Common myeloid progenitor, CD34-positive (primary cell): ENCODE measurements around the gene FAM13C.

Source experiments
- CTCF ChIA-PET: fragments of 350-600 bp; sonication (Branson Sonifier 250); formaldehyde crosslinking; loops from one replicate; lab custom pipeline; 2021; ENCODE audit warnings: antibody characterized with exemption; lab: Charles Lee
- POLR2A ChIA-PET: fragments of 350-600 bp; sonication (Branson Sonifier 250); formaldehyde crosslinking; loops from one replicate; lab custom pipeline; 2021; ENCODE audit warnings: antibody characterized with exemption; lab: Charles Lee
- DNase-seq, 3 donors: peaks; one replicate each; pipeline versions ENCODE4 v3.0.0 to v3.0.0-alpha.2; 2013
- H3K27ac ChIP-seq, 2 experiments: 1 replicate in 1 of 2; 2 replicates in 1 of 2; pipeline ENCODE4 v1.7.0; 2013; ENCODE audit warnings: inconsistent platforms in 2 of 2, low read length in 2 of 2, mild to moderate bottlenecking in 2 of 2, low read depth in 1 of 2, moderate library complexity in 1 of 2; ENCODE audit not compliant: severe bottlenecking in 2 of 2, insufficient read depth in 1 of 2, poor library complexity in 1 of 2
- H3K27me3 ChIP-seq, 5 experiments: replicated peaks in 2 of 5; 1 replicate in 3 of 5; 2 replicates in 2 of 5; pipeline versions ENCODE4 v1.6.1 to v1.7.0; 2013; ENCODE audit warnings: low read length in 4 of 5, mild to moderate bottlenecking in 2 of 5, moderate library complexity in 2 of 5, inconsistent platforms in 1 of 5; ENCODE audit not compliant: insufficient read depth in 5 of 5, control insufficient read depth in 4 of 5
- H3K36me3 ChIP-seq, 4 experiments: 1 replicate in 2 of 4; 2 replicates in 2 of 4; pipeline versions ENCODE4 v1.6.1 to v1.7.0; 2013; ENCODE audit warnings: low read length in 3 of 4, control low read depth in 1 of 4, mild to moderate bottlenecking in 1 of 4; ENCODE audit not compliant: control insufficient read depth in 4 of 4, insufficient read depth in 4 of 4
- H3K4me1 ChIP-seq, 4 experiments: 1 replicate in 3 of 4; 2 replicates in 1 of 4; pipeline versions ENCODE4 v1.6.1 to v1.7.1; 2013; ENCODE audit warnings: low read length in 3 of 4, mild to moderate bottlenecking in 3 of 4, control low read depth in 1 of 4, inconsistent platforms in 1 of 4, moderate library complexity in 1 of 4; ENCODE audit not compliant: control insufficient read depth in 4 of 4, insufficient read depth in 4 of 4; ENCODE audit errors: control extremely low read depth in 1 of 4
- H3K4me3 ChIP-seq, 7 experiments: 1 replicate in 4 of 7; 2 replicates in 3 of 7; pipeline versions ENCODE4 v1.5.1 to v1.7.0; 2013; ENCODE audit warnings: mild to moderate bottlenecking in 7 of 7, low read length in 6 of 7, moderate library complexity in 6 of 7, inconsistent platforms in 2 of 7, low read depth in 2 of 7, control low read depth in 1 of 7; ENCODE audit not compliant: insufficient read depth in 4 of 7, control insufficient read depth in 1 of 7; ENCODE audit errors: extremely low read depth in 1 of 7
- H3K9me3 ChIP-seq, 5 experiments: 1 replicate in 4 of 5; 2 replicates in 1 of 5; pipeline versions ENCODE4 v1.6.1 to v1.7.1; 2013; ENCODE audit warnings: low read length in 4 of 5, mild to moderate bottlenecking in 2 of 5, inconsistent platforms in 1 of 5, low read depth in 1 of 5, moderate library complexity in 1 of 5; ENCODE audit not compliant: control insufficient read depth in 4 of 5, insufficient read depth in 2 of 5; ENCODE audit errors: control extremely low read depth in 1 of 5
- WGBS: methylation state at CpG from one replicate; pipeline ENCODE4 v1.1.5; 2013; ENCODE audit not compliant: insufficient coverage; 5-methylcytosine and 5-hydroxymethylcytosine counted together

Gene FAM13C

DNA sequence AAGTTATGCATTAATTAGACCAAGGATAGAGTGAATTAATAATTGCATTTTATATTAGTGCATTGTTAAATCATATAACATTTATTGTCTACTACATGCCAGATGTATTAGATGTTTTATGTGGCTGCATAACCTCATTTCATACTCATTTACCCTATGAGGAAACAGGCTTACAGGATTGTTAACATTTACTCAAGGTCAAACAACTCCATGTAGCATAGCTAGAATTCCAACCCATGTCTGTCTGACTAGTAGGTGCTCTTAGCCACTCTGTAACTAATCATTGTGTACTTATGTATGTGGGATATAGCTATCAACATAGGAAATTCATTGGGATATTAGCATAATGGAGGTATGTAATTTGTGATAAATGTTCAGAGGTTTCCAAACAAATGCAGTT, 139.6 kb downstream of the FAM13C start:
- ChIA-PET POLR2A (interaction anchor here (0.7 kb wide), 1 partner anchor 287 kb away, joined by 6 read pairs; no protein-coding TSS in a partner anchor), CTCF (no interaction called here)
- Histone ChIP-seq H3K4me3 (no peak overlapping the region), H3K9me3 (no peaks in the 10 kb centered on the region), H3K27ac (no peak overlapping the region), H3K36me3 (no peaks in the 10 kb centered on the region), H3K27me3 (peaks cover 0 to 1% (median 0%) of the 10 kb centered on the region in 5 experiments), H3K4me1 (no peaks in the 10 kb centered on the region)
- DNase-seq = no peak

DNA sequence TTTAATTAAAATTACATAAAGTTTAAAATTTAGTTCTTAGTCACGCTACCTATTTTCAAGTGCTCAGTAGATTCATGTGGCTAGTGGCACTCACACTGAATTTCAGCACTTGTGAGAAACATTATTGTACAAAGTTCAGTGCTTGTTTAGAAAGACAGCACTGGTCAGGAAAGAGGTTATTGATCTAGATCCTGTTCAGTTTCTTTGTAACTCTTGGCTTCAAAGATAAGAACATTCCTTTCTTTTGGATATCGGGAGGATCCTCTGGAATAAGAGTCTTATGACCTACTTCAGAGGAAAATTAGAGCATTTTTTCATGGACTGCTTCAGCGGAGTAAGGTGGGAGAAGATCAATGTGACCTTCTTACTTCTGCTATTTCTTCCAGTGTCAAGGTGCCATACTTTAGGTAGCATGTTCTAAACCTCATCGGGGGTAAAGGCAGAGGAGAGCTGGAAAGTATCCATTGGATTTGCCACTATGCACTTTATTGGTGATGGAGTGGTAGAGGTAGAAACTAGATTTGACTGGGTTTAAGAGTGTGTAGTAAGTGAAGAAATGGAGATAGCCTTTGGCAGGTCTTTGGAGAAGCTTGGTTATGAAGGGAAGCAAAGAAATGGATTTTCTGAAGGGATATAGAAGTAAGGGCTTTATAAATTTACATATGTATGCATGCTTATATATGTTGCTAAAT, 146.0 kb downstream of the FAM13C start:
- Histone ChIP-seq H3K4me1 (no peaks in the 10 kb centered on the region), H3K27ac (no peak overlapping the region), H3K9me3 (no peaks in the 10 kb centered on the region), H3K27me3 (peaks cover 0 to 5% (median 0%) of the 10 kb centered on the region in 5 experiments), H3K4me3 (no peak overlapping the region), H3K36me3 (no peaks in the 10 kb centered on the region)
- WGBS = 60% methylated on average over 1 of the region's 4 CpGs
- CTCF ChIA-PET = no interaction called here
- POLR2A ChIA-PET = no interaction called here
- DNase-seq = no peak

GRCh38 chr10:59214160-59214559, 148.2 kb downstream of the FAM13C start:
- Histone ChIP-seq H3K9me3 (no peaks in the 10 kb centered on the region), H3K4me3 (no peak overlapping the region), H3K27ac (no peak overlapping the region), H3K27me3 (peaks cover 0 to 5% (median 0%) of the 10 kb centered on the region in 5 experiments), H3K36me3 (no peaks in the 10 kb centered on the region), H3K4me1 (no peaks in the 10 kb centered on the region)
- WGBS = no CpG with 5 or more reads among the region's 1 CpG
- CTCF ChIA-PET = no interaction called here
- DNase-seq = no peak
- POLR2A ChIA-PET = no interaction called here

GRCh38 chr10:59212301-59212798, 150.0 kb downstream of the FAM13C start:
- no peak overlapping the region for H3K4me3 ChIP-seq
- no peak overlapping the region for H3K27ac ChIP-seq
- no peaks in the 10 kb centered on the region for H3K9me3 ChIP-seq
- POLR2A ChIA-PET = no interaction called here
- H3K27me3 ChIP-seq = peaks cover 0 to 5% (median 0%) of the 10 kb centered on the region in 5 experiments
- no peaks in the 10 kb centered on the region for H3K4me1 ChIP-seq
- CTCF ChIA-PET = no interaction called here
- no CpG with 5 or more reads among the region's 2 CpGs for WGBS
- H3K36me3 ChIP-seq = no peaks in the 10 kb centered on the region
- no peak for DNase-seq

DNA sequence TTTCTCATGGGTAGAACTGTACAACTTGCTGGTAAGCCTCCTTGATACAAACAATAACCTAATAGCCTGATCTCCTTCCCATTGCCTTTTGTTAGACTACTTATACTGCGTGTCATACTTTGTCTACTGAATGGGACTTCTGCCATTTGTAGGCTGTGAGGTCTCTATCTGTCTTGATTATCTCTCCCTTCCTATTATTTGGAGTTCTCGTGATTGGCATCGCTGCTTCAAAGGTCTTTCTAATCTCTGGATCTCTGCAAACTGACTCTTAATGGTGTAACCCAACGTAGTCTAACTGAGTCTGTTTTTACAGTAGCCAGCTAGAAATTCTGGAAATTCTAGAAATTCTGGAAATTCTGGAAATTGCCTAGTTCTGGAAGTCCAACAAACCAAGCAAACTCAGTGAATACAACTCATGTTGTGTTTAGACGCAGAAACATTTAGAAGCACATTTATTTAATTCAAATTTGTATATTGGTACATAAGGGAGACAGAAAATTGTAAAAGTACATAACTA, 156.1 kb downstream of the FAM13C start:
- Histone ChIP-seq H3K9me3 (no peaks in the 10 kb centered on the region), H3K4me3 (no peak overlapping the region), H3K4me1 (no peaks in the 10 kb centered on the region), H3K27ac (no peak overlapping the region), H3K27me3 (no peaks in the 10 kb centered on the region), H3K36me3 (no peaks in the 10 kb centered on the region)
- ChIA-PET CTCF (no interaction called here), POLR2A (no interaction called here)
- DNase-seq = no peak
- 94% methylated on average over 4 of the region's 5 CpGs for WGBS
